Measurements from ENCODE around the gene FBXL19. TPM values are rescaled to one million over a fixed set of nuclear protein-coding genes. Genes with fewer than 3 reads are reported as not detected.
A peak's percentile ranks its signal among the peaks of the same experiment; 100 is the strongest.

Gene FBXL19
- polyA plus RNA-seq, 1 donor: 17.6 TPM

DNA sequence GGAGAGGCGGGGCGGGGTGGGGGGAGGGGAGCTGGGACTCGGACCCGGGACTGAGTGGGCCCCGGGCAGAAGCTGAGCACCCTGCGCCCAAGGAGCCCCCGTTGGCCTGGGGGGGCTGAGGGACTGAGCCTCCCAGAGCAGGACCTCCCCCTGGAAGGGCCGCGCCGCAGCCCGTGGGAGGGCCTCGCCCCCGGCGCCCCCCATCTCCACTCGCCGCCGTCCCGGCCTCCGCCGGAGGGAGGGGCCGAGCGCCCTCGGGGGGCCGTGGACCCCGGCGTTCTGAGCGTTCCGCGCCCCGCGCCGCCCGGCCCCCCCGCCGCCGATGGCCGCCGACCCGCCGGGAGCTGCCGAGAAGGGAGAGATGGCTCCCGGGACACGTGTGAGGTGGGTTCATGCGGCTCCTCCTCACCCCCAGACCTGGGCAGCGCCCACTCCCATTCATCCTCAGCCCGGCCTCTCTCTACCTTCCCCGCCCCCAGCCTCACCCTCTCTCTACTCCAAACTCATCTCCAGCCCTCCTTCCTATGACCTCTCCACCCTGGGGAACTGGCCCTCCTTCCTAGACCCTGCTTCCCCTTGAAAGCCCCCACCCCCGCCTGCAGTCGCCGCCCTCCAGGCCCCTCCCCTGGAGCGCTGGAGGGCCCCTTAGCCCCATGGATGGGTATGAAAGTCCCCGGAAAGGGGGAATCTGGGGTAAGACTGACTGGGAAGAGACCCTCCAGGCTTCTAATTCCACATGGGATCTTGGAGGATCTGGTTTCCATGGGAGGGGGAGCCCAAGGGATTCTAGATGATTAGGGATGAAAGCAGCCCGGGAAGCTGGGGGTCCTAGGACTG lies 922 bp downstream of the FBXL19 start:
- peaks cover 8% of the 10 kb centered on the region for H3K4me1 ChIP-seq (ENCODE audit: control insufficient read depth, insufficient read depth, low read length)
- no peaks in the 10 kb centered on the region for H3K9me3 ChIP-seq (ENCODE audit: control insufficient read depth, low read depth, low read length)
- DNase-seq: no peak
- H3K36me3 ChIP-seq (ENCODE audit: control insufficient read depth, insufficient read depth, low read length): peaks cover 28% of the 10 kb centered on the region
- H3K27me3 ChIP-seq (ENCODE audit: control insufficient read depth, insufficient read depth, low read length): no peaks in the 10 kb centered on the region
- H3K4me3 ChIP-seq (ENCODE audit: low read length): peak overlapping the region; percentile 68
- 0% methylated on average over 1 of the region's 53 CpGs for WGBS (ENCODE audit: insufficient coverage, low lambda C conversion rate)
- no peak overlapping the region for H3K27ac ChIP-seq (ENCODE audit: low read length)

DNA sequence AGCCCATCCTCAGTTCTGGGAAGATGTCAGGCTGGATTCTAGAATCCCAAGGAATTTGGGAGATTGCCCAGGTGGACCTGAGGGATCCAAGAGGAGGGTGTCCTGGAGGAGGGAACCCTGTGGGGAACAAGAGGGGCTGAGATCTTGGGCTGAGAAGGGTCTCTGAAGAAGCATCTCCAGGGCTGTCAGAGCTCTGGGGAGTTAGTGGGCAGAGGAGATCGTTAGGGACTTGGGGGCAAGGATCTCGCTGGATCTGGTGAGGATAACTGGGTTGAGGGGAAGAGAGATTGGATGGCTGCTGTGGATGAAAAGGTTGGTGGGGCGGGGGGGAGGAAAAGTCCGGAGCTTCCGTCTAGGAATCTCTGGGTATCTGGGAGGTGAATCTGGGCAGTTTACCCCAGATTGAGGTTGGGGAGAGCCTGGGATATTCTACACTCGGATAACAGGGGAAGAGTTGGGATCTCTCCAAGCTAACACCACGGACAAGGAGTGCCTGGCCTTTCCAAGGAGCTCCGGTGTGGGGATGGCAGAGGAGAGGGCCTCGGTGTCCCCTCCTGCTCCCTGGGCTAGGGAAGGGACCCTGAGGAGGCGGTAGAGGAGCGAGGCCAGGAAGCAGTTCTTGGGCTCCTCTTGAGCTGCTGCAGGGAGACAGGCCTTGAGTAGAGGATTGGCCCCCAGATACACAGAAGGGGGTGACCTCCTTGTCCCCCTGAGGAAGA lies 1.7 kb downstream of the FBXL19 start:
- Histone ChIP-seq H3K27ac (ENCODE audit: low read length) (no peak overlapping the region), H3K4me1 (ENCODE audit: control insufficient read depth, insufficient read depth, low read length) (peaks cover 8% of the 10 kb centered on the region)
- no peak for DNase-seq

GRCh38 chr16:30925632-30925987 lies 2.2 kb downstream of the FBXL19 start:
- no peak for DNase-seq
- WGBS (ENCODE audit: insufficient coverage, low lambda C conversion rate): no CpG with 5 or more reads among the region's 26 CpGs
- H3K4me3 ChIP-seq (ENCODE audit: low read length): no peak overlapping the region
- H3K27ac ChIP-seq (ENCODE audit: low read length): no peak overlapping the region
- no peaks in the 10 kb centered on the region for H3K27me3 ChIP-seq (ENCODE audit: control insufficient read depth, insufficient read depth, low read length)
- H3K36me3 ChIP-seq (ENCODE audit: control insufficient read depth, insufficient read depth, low read length): peaks cover 36% of the 10 kb centered on the region
- H3K4me1 ChIP-seq (ENCODE audit: control insufficient read depth, insufficient read depth, low read length): peaks cover 12% of the 10 kb centered on the region
- H3K9me3 ChIP-seq (ENCODE audit: control insufficient read depth, low read depth, low read length): no peaks in the 10 kb centered on the region

More for the DNA sequence above, 1.7 kb downstream of the FBXL19 start:
- no peaks in the 10 kb centered on the region for H3K27me3 ChIP-seq (ENCODE audit: control insufficient read depth, insufficient read depth, low read length)
- no CpG with 5 or more reads among the region's 11 CpGs for WGBS (ENCODE audit: insufficient coverage, low lambda C conversion rate)
- peaks cover 32% of the 10 kb centered on the region for H3K36me3 ChIP-seq (ENCODE audit: control insufficient read depth, insufficient read depth, low read length)
- H3K9me3 ChIP-seq (ENCODE audit: control insufficient read depth, low read depth, low read length): no peaks in the 10 kb centered on the region
- H3K4me3 ChIP-seq (ENCODE audit: low read length): peak overlapping the region; percentile 68

DNA sequence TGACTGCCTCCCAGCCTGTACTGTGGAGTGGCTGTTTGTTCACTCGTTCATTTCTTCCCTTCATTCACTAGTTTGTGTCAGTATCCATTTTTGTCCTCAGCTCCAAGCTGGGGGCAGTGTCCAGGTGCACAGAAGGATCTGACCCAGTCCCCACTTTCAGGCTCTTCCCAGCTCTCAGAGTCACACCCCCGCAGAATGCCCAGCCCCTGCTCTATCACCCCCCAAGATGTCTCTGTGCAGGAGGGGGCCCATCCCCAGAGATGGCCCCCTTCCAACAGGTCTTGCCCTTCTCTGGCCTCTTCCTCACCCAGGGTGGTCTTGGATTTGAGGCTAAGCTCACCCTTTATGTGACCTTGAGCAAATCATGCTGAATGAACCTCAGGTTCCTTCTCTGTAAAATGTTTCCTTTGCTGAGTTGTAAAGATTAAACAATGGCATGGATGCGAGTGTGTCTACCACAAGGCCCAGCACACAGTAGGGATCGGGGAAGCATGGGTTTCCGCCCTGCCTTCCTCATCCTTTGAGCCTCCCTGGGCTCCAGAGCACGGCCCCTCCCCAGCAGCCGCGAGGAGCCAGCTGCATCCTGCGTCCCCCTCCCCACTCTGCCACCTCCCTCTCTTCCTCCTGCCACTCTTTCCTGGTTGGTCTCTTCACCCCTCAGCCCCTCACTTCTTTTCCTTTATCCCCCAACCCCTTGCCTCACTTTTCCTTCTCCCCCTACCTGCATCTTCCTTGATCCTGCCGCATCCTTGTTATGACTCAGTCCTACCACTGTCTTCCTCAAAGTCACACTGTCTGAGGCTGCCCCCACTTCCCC lies 2.8 kb downstream of the FBXL19 start:
- Histone ChIP-seq H3K36me3 (ENCODE audit: control insufficient read depth, insufficient read depth, low read length) (peaks cover 42% of the 10 kb centered on the region), H3K27ac (ENCODE audit: low read length) (no peak overlapping the region), H3K4me3 (ENCODE audit: low read length) (no peak overlapping the region), H3K4me1 (ENCODE audit: control insufficient read depth, insufficient read depth, low read length) (peaks cover 15% of the 10 kb centered on the region), H3K27me3 (ENCODE audit: control insufficient read depth, insufficient read depth, low read length) (no peaks in the 10 kb centered on the region), H3K9me3 (ENCODE audit: control insufficient read depth, low read depth, low read length) (no peaks in the 10 kb centered on the region)
- DNase-seq: no peak
- WGBS (ENCODE audit: insufficient coverage, low lambda C conversion rate): 100% methylated on average over 1 of the region's 10 CpGs

DNA sequence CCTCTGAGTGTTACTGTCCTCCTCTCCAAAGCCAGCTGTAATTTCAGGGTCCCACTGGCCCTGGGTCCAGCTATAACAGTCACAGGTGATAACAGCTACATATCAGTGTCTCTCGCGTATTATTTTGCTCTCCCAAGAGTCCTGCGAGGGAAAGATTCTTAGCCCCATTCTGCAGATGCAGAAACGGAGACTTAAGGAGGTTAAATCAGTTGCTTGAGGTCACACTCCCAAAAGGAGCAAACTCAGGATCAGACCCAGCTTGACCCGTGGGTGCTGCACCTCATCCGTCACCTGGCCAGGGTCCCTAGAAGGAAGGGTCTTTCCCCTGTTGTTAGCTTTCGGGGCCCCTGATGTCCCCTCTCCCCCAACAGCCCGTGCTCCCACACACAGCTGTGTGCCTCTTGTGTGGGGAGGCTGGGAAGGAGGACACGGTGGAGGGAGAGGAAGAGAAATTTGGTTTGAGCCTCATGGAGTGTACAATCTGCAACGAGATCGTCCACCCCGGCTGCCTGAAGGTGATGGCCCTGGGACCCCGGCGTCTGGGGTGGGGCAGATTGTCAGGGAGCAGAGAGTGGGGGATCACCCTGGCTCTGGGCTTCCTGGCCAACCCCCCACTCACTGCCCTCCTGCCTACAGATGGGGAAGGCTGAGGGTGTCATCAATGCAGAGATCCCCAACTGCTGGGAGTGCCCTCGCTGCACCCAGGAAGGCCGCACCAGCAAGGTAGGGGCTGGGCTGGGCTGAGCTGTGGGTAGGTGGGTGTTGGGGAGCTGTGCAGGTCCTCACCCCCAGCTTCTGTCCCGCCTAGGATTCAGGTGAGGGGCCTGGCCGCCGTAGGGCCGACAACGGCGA lies 3.8 kb downstream of the FBXL19 start:
- Histone ChIP-seq H3K9me3 (ENCODE audit: control insufficient read depth, low read depth, low read length) (no peaks in the 10 kb centered on the region), H3K36me3 (ENCODE audit: control insufficient read depth, insufficient read depth, low read length) (peaks cover 49% of the 10 kb centered on the region), H3K4me3 (ENCODE audit: low read length) (no peak overlapping the region), H3K27me3 (ENCODE audit: control insufficient read depth, insufficient read depth, low read length) (no peaks in the 10 kb centered on the region), H3K27ac (ENCODE audit: low read length) (no peak overlapping the region), H3K4me1 (ENCODE audit: control insufficient read depth, insufficient read depth, low read length) (peaks cover 17% of the 10 kb centered on the region)
- WGBS (ENCODE audit: insufficient coverage, low lambda C conversion rate): no CpG with 5 or more reads among the region's 22 CpGs
- DNase-seq: no peak

DNA sequence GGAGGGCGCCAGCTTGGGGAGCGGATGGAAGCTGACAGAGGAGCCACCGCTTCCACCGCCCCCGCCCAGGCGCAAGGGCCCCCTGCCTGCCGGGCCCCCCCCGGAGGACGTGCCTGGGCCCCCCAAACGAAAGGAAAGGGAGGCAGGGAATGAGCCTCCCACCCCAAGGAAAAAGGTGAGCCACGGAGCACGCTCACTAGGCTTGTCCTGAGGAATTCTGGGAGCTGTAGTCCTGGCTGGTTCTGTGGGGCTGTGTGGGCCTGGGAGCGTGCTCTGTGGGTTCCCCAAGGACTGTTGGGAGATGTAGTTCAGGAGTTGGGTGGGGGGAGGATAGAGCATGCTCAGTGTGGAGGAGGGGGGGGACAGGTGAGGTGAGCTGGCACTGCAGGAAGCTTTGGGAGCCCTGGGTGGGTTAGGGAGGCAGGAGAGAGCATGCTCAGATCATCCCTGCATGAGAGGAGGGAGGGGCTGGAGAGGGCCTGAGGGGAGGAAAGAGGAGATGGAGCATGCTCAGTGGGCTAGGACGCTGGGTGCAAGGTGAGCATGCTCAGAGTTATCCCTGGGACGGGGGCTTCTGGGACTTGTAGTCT lies 4.5 kb downstream of the FBXL19 start:
- H3K27ac ChIP-seq (ENCODE audit: low read length): no peak overlapping the region
- no CpG with 5 or more reads among the region's 15 CpGs for WGBS (ENCODE audit: insufficient coverage, low lambda C conversion rate)
- H3K36me3 ChIP-seq (ENCODE audit: control insufficient read depth, insufficient read depth, low read length): peaks cover 55% of the 10 kb centered on the region
- H3K4me1 ChIP-seq (ENCODE audit: control insufficient read depth, insufficient read depth, low read length): peaks cover 20% of the 10 kb centered on the region
- no peak overlapping the region for H3K4me3 ChIP-seq (ENCODE audit: low read length)
- no peaks in the 10 kb centered on the region for H3K27me3 ChIP-seq (ENCODE audit: control insufficient read depth, insufficient read depth, low read length)
- peak; percentile 55 to 69 for DNase-seq
- H3K9me3 ChIP-seq (ENCODE audit: control insufficient read depth, low read depth, low read length): no peaks in the 10 kb centered on the region

GRCh38 chr16:30928390-30928789 lies 5.0 kb downstream of the FBXL19 start:
- H3K4me3 ChIP-seq (ENCODE audit: low read length): no peak overlapping the region
- no CpG with 5 or more reads among the region's 11 CpGs for WGBS (ENCODE audit: insufficient coverage, low lambda C conversion rate)
- H3K36me3 ChIP-seq (ENCODE audit: control insufficient read depth, insufficient read depth, low read length): peaks cover 55% of the 10 kb centered on the region

GRCh38 chr16:30929167-30929566 lies 5.8 kb downstream of the FBXL19 start:
- WGBS (ENCODE audit: insufficient coverage, low lambda C conversion rate): no CpG with 5 or more reads among the region's 7 CpGs
- DNase-seq: no peak

More at GRCh38 chr16:30928390-30928789, 5.0 kb downstream of the FBXL19 start:
- no peak overlapping the region for H3K27ac ChIP-seq (ENCODE audit: low read length)
- H3K27me3 ChIP-seq (ENCODE audit: control insufficient read depth, insufficient read depth, low read length): no peaks in the 10 kb centered on the region
- no peak for DNase-seq
- H3K4me1 ChIP-seq (ENCODE audit: control insufficient read depth, insufficient read depth, low read length): peaks cover 20% of the 10 kb centered on the region
- no peaks in the 10 kb centered on the region for H3K9me3 ChIP-seq (ENCODE audit: control insufficient read depth, low read depth, low read length)

GRCh38 chr16:30930160-30930571 lies 6.8 kb downstream of the FBXL19 start:
- H3K27me3 ChIP-seq (ENCODE audit: control insufficient read depth, insufficient read depth, low read length): no peaks in the 10 kb centered on the region
- no peak overlapping the region for H3K4me3 ChIP-seq (ENCODE audit: low read length)
- H3K9me3 ChIP-seq (ENCODE audit: control insufficient read depth, low read depth, low read length): no peaks in the 10 kb centered on the region
- peaks cover 17% of the 10 kb centered on the region for H3K4me1 ChIP-seq (ENCODE audit: control insufficient read depth, insufficient read depth, low read length)
- peaks cover 63% of the 10 kb centered on the region for H3K36me3 ChIP-seq (ENCODE audit: control insufficient read depth, insufficient read depth, low read length)
- H3K27ac ChIP-seq (ENCODE audit: low read length): no peak overlapping the region
- no CpG with 5 or more reads among the region's 35 CpGs for WGBS (ENCODE audit: insufficient coverage, low lambda C conversion rate)
- DNase-seq: no peak

More at GRCh38 chr16:30929167-30929566, 5.8 kb downstream of the FBXL19 start:
- Histone ChIP-seq H3K4me1 (ENCODE audit: control insufficient read depth, insufficient read depth, low read length) (peaks cover 20% of the 10 kb centered on the region), H3K27me3 (ENCODE audit: control insufficient read depth, insufficient read depth, low read length) (no peaks in the 10 kb centered on the region), H3K9me3 (ENCODE audit: control insufficient read depth, low read depth, low read length) (no peaks in the 10 kb centered on the region), H3K36me3 (ENCODE audit: control insufficient read depth, insufficient read depth, low read length) (peaks cover 60% of the 10 kb centered on the region), H3K27ac (ENCODE audit: low read length) (no peak overlapping the region), H3K4me3 (ENCODE audit: low read length) (no peak overlapping the region)

Data from large intestine (tissue), 3 donors.